WERI-Rb-1 (cell line): ENCODE results near the gene MT1X.

Experiments
- DNase-seq: peaks from one replicate; pipeline ENCODE4 v3.0.0-alpha.2; 2020
- H3K27ac ChIP-seq: fragments of 250-450 bp; sonication (Bioruptor Pico); 2 replicates; pipeline ENCODE4 v1.5.1; 2020; ENCODE audit warnings: mild to moderate bottlenecking, moderate library complexity
- H3K27me3 ChIP-seq: fragments of 250-450 bp; sonication (Bioruptor Pico); 2 replicates; pipeline ENCODE4 v1.5.1; 2021; ENCODE audit warnings: mild to moderate bottlenecking, low read depth, moderate library complexity; ENCODE audit not compliant: insufficient read depth, severe bottlenecking
- H3K36me3 ChIP-seq: fragments of 250-450 bp; sonication (Bioruptor Pico); 2 replicates; pipeline ENCODE4 v1.5.1; 2020; ENCODE audit warnings: mild to moderate bottlenecking, moderate library complexity
- H3K4me3 ChIP-seq: 2 replicates; pipeline ENCODE4 v1.5.1; 2011; ENCODE audit warnings: low read depth, mild to moderate bottlenecking, control low read depth, low read length
- H3K9me3 ChIP-seq: fragments of 250-450 bp; sonication (Bioruptor Pico); 2 replicates; pipeline ENCODE4 v1.5.1; 2021; ENCODE audit warnings: mild to moderate bottlenecking, moderate library complexity; ENCODE audit not compliant: severe bottlenecking
- TF ChIP-seq, protein P1 (sequence below): IDR thresholded peaks from 2 replicates; pipeline ENCODE4 v1.5.1; 2011; ENCODE audit warnings: low read depth, mild to moderate bottlenecking, control low read depth, inconsistent platforms, low read length

The MT1X gene

GRCh38 chr16:56649271-56649670 is 33.0 kb upstream of the MT1X start:
- Histone ChIP-seq H3K4me3 (no peak overlapping the region), H3K27ac (no peak overlapping the region), H3K9me3 (no peaks in the 10 kb centered on the region), H3K27me3 (no peaks in the 10 kb centered on the region), H3K36me3 (no peaks in the 10 kb centered on the region)
- DNase-seq: no peak
- TF ChIP-seq, protein P1, sequence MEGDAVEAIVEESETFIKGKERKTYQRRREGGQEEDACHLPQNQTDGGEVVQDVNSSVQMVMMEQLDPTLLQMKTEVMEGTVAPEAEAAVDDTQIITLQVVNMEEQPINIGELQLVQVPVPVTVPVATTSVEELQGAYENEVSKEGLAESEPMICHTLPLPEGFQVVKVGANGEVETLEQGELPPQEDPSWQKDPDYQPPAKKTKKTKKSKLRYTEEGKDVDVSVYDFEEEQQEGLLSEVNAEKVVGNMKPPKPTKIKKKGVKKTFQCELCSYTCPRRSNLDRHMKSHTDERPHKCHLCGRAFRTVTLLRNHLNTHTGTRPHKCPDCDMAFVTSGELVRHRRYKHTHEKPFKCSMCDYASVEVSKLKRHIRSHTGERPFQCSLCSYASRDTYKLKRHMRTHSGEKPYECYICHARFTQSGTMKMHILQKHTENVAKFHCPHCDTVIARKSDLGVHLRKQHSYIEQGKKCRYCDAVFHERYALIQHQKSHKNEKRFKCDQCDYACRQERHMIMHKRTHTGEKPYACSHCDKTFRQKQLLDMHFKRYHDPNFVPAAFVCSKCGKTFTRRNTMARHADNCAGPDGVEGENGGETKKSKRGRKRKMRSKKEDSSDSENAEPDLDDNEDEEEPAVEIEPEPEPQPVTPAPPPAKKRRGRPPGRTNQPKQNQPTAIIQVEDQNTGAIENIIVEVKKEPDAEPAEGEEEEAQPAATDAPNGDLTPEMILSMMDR: no peak

DNA sequence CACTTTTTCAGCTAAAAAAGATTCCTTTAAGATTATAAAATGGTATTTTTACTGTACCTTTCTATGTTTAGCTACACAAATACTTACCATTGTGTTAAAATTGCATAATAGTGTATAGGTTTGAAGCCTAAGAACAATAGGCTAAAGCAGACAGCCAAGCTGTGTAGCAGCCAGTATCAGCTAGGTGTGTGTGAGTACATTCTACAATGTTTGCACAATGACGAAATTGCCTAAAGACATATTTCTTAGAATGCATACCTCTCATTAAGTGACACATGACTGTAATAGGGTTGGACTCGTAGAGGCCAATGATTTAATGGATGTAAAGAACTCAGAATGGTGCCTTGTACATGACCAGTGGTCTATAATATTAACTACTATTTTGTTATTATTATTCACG is 32.5 kb upstream of the MT1X start:
- Histone ChIP-seq H3K36me3 (no peaks in the 10 kb centered on the region), H3K4me3 (no peak overlapping the region), H3K27ac (no peak overlapping the region), H3K9me3 (no peaks in the 10 kb centered on the region), H3K27me3 (no peaks in the 10 kb centered on the region)
- TF ChIP-seq, protein P1: no peak
- no peak for DNase-seq

- Histone ChIP-seq H3K27ac (no peak within 1 kb of the TSS), H3K9me3 (no peaks in the 10 kb centered on the region), H3K27me3 (no peaks in the 10 kb centered on the region), H3K4me3 (no peak within 1 kb of the TSS), H3K36me3 (no peaks in the 10 kb centered on the region)
- DNase-seq: no peak
- TF ChIP-seq, protein P1: no peak
Measured at GRCh38 chr16:56651586-56651985, 30.7 kb upstream of the MT1X start, which contains the start of gene MT1B. Gene MT1B (plus strand): TSS chr16:56651886. CDS start chr16:56651954, 68 bp downstream.

GRCh38 chr16:56652600-56652999 is 29.7 kb upstream of the MT1X start:
- TF ChIP-seq, protein P1: no peak

DNA sequence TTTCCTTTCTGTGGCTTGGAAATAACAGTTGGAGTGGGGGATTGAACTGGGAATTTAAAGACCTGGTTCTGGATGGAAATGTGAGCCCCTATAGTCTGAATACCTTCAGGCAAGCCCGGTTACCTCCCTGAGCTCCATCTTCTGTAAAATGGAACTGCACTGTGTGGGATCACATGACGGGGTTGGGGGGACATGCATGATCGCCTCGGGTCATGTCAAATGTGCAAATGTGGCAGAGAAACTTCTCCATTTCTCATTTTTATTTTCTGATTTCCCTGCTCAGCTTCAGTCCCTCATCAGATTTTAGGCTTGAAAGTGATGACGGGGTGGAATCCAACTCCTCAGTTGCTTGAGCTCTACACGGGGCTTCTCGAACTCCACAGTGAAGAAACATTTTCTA is 29.1 kb upstream of the MT1X start:
- H3K27ac ChIP-seq: no peak overlapping the region
- H3K4me3 ChIP-seq: no peak overlapping the region
- H3K9me3 ChIP-seq: no peaks in the 10 kb centered on the region
- H3K36me3 ChIP-seq: no peaks in the 10 kb centered on the region
- TF ChIP-seq, protein P1: no peak
- DNase-seq: no peak
- no peaks in the 10 kb centered on the region for H3K27me3 ChIP-seq

More at GRCh38 chr16:56652600-56652999, 29.7 kb upstream of the MT1X start:
- Histone ChIP-seq H3K27me3 (no peaks in the 10 kb centered on the region), H3K36me3 (no peaks in the 10 kb centered on the region), H3K27ac (no peak overlapping the region), H3K4me3 (no peak overlapping the region), H3K9me3 (no peaks in the 10 kb centered on the region)
- no peak for DNase-seq
